HG03064 (cell line): Measurements from ENCODE around the gene ZNF554.
"Not testable (repeated sequence)": the region's sequence is repeated elsewhere in the genome, so short reads cannot be mapped to it uniquely, and the experiment has no call there.

Source experiments
- ATAC-seq: cut with Tn5 transposase; IDR thresholded peaks from one replicate; pipeline ENCODE4 v1.9.1; 2021; ENCODE audit warnings: low read depth; ENCODE audit not compliant: unreplicated experiment

ZNF554 gene

GRCh38 chr19:2790557-2791271, 29.0 kb upstream of the ZNF554 start:
- no peak for ATAC-seq

- no peak for ATAC-seq
These were observed 28.2 kb upstream of the ZNF554 start for GRCh38 chr19:2791440-2791839.

- ATAC-seq, result no peak
These were observed 27.8 kb upstream of the ZNF554 start for GRCh38 chr19:2791876-2792275.

- ATAC-seq, result not testable (repeated sequence)
These were observed 27.0 kb upstream of the ZNF554 start for GRCh38 chr19:2792666-2793065.

GRCh38 chr19:2793126-2793525, 26.5 kb upstream of the ZNF554 start:
- no peak for ATAC-seq

- no peak for ATAC-seq
These were observed 26.1 kb upstream of the ZNF554 start for GRCh38 chr19:2793577-2793976.

- ATAC-seq, result no peak
These were observed 23.6 kb upstream of the ZNF554 start for GRCh38 chr19:2795827-2796658.

GRCh38 chr19:2796659-2797266, 22.9 kb upstream of the ZNF554 start:
- ATAC-seq, result no peak

GRCh38 chr19:2797280-2797679, 22.4 kb upstream of the ZNF554 start:
- no peak for ATAC-seq

GRCh38 chr19:2798158-2798685, 21.4 kb upstream of the ZNF554 start:
- no peak for ATAC-seq

GRCh38 chr19:2798733-2799132, 20.9 kb upstream of the ZNF554 start:
- no peak for ATAC-seq

- no peak for ATAC-seq
These were observed 20.2 kb upstream of the ZNF554 start for GRCh38 chr19:2799273-2800020.

- ATAC-seq, result no peak
These were observed 19.2 kb upstream of the ZNF554 start for GRCh38 chr19:2800506-2800905.

- ATAC-seq, result no peak
These were observed 16.8 kb upstream of the ZNF554 start for GRCh38 chr19:2802826-2803225.

GRCh38 chr19:2803486-2804155, 16.0 kb upstream of the ZNF554 start:
- ATAC-seq, result no peak

GRCh38 chr19:2804156-2805004, 15.3 kb upstream of the ZNF554 start:
- no peak for ATAC-seq

- ATAC-seq, result no peak
These were observed 14.3 kb upstream of the ZNF554 start for GRCh38 chr19:2805261-2805900.

- ATAC-seq, result no peak
These were observed 13.5 kb upstream of the ZNF554 start for GRCh38 chr19:2805991-2806649.
